GM19395 (cell line): ENCODE results near the gene TINCR.

Experiments used
- ATAC-seq: cut with Tn5 transposase; IDR thresholded peaks from one replicate; pipeline ENCODE4 v1.9.1; 2021; ENCODE audit warnings: mild to moderate bottlenecking, moderate library complexity; ENCODE audit not compliant: unreplicated experiment

TINCR gene

DNA sequence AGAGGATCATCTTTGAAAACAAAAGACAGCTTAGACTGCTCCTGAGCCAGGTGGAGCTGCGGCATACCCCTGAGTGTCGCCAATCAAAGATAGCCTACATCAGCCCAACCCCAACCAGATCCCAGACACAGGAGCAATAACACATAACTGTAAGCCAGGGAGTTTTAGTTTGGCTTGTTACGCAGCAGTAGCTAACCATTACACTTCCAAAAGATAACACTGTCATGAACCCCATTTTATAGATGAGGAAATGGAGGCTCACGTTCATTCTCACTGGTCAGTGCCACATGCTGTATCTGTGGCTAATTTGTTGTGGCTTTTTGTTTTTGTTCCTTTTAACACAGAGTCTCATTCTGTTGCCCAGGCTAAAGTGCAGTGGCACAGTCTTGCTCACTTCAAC lies 47.3 kb downstream of the TINCR start:
- no peak for ATAC-seq

GRCh38 chr19:5519076-5519475 lies 48.7 kb downstream of the TINCR start:
- ATAC-seq, result no peak

DNA sequence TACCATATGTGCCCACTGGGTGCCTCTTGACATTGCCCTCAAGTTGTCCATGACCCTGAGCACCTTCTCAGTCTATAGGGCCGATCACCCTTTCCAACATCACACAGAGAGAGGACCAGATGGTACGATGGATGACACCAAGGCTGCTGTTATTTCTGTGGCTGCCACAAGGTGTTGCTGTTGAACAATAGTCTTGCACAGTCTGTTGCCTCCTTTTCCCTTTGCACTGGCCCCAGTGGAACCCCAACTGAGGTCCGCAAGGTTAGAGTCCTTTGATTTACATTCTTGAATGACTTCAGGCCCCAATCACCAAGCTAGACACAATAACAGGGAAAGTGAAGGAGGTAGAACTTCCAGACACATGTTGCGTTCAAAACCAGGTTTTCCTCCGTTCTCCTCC lies 52.0 kb downstream of the TINCR start:
- no peak for ATAC-seq

- no peak for ATAC-seq
Observed at GRCh38 chr19:5514001-5514400, 53.8 kb downstream of the TINCR start.

DNA sequence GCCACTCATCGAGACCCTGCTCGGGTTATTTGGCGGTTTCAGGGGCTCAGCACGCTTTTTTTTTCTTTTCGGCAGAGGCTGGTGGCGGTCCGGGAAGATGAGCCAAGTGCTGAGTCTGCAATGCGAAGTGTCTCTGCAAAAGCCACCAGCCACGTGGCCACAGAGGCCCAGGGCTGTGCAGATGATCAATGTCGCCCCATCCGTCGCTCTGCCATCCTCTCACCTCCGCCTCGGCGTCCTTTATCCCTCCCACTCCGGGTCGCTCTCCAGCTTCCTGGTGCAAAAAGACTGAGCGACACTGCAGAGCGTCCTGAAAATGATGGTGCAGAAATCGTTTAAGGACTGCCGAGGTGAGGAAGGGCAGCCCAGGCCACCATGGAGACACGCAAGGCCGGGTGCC lies 55.0 kb downstream of the TINCR start:
- ATAC-seq, result no peak
